ENCODE data around the gene RNF220. TPM values are rescaled to one million over a fixed set of nuclear protein-coding genes. Genes with fewer than 3 reads are reported as not detected.
"Not testable (repeated sequence)": the region's sequence is repeated elsewhere in the genome, so short reads cannot be mapped to it uniquely, and the experiment has no call there.

Gene RNF220
- total RNA-seq, 1 donor from 2014 or later = 46.8 TPM

DNA sequence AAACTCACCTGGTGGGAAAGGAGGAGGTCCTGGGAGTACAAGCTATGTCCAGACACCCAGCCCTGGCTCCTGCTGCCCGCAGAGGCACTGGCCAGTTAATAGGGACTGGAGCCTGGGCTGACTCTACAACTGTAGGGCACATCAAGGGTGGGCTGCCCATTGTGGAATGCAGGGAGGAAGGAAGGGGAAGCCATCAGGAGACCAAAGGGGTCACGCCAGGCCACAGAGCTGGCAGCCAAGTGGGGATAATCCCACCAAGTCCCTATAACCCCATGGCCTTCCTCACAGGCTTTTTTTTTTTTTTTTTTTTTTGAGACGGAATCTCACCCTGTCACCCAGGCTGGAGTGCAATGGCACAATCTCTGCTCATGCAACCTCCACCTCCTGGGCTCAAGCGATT, 254.5 kb downstream of the RNF220 start:
- DNase-seq = no peak

DNA sequence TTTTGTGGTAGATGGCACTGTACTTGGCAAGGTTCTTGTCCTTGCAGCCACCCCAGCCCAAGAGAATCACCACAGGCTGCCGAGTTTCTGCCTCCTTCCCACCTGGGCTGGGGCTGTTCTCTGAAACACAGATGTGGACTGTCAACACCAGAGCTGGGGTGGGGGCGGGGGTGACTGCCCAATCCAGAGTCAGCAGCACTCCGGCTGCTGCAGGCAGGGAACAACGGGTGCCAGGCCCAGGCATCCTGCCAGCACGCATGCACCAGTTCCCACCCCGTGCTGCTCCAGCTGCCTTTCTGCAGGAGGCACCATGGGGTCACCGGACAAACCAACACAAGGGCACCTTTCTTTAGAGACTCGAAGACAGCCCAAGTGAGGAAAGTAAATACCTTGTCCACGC, 255.1 kb downstream of the RNF220 start:
- peak; percentile 72 for DNase-seq

- DNase-seq = no peak
Measured at GRCh38 chr1:44661781-44662682, 257.0 kb downstream of the RNF220 start.

DNA sequence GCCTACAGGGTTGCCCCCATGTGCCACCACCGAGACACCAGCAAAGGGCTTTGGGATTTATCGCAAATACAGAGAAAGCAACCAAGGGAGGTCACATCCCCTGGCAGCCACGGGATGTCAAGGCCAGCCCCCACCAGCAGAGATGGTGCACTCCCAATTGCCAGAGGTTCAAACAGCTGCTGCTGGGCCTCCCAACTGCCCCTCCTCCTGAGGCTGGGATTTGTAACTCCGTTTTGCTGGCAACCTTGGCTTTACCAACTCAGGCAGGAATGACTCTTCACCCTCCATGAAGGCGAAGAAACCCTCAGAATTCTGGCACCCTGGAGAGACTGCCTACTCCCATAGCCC, 257.6 kb downstream of the RNF220 start:
- no peak for DNase-seq

- DNase-seq = no peak
Measured at GRCh38 chr1:44663417-44663816, 258.4 kb downstream of the RNF220 start.

- DNase-seq = no peak
Measured at GRCh38 chr1:44664730-44665370, 259.8 kb downstream of the RNF220 start.

- not testable (repeated sequence) for DNase-seq
Measured at GRCh38 chr1:44666719-44667118, 261.7 kb downstream of the RNF220 start.

- no peak for DNase-seq
Measured at GRCh38 chr1:44670751-44671640, 265.9 kb downstream of the RNF220 start.

- no peak for DNase-seq
Measured at GRCh38 chr1:44672254-44672955, 267.4 kb downstream of the RNF220 start.

- no peak for DNase-seq
Measured at GRCh38 chr1:44672961-44673674, 268.1 kb downstream of the RNF220 start.

DNA sequence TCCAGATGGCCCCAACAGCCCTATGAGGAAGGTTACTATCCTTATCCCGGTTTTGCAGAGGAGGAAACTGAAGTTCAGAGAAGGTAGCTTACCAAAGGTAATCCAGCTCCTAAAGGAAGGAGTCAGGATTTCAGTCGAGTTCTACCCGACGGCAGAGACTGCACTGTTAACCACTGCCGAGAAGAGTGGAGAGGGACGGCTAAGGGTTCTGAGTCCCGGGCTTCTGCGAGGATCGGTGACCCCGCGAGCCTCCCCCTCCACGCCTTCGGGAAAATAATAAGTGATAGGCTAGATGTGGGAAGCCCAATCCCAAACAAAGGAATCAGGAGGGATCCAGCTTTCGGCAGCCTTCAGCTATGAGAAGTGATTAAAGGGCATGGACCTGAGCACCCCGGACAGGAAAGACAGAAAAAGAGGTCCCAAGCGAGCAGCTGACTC, 268.6 kb downstream of the RNF220 start:
- no peak for DNase-seq

DNA sequence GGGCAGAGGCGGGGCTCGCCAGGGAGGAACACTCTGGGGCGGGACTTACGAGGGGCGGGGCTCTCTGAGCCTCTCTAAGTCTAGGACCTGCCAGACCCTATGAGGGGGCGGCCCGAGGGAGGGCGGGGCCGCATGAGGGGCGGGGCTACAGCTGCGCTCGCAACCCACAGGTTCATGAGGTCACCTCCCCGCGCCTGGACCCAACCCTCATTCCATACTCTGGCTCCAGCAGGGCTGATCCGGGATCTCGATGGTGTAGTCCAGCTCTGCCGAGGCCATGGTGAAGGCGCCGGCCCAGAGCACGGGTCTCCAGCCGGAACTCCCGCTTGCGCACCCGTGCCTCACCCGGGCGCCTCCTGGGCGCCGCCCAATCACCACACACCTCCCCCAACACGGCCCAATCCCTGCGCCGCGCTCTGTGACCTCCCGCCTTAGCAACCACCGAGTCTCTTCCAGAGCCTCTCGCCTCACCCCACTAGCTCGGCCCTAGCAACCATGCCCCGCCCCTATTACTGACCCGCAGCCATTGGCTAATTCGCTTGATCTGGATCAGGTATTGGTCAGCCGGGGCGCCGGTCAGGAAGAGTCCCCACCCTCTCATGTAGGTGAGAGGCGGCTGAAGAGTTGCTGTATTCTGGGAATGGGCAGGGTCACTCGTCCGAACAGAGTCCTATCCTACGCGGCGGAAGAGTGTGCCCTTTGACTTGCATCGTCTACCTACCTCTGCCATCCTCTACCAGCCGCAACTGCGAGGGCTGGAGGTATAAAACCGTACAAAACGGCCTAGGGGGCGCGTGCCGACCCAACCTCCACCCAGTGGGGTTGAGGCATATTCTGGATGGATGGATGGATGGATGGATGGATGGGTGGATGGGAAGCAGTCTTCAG, 269.3 kb downstream of the RNF220 start, which contains the start of the genes ARMH1 and TMEM53:
Gene ARMH1 (plus strand): TSS at position 602 of the 888 bp plus-strand sequence. CDS start 14,984 bp downstream, outside the sequence.
Gene TMEM53 (minus strand): TSS at position 369 of the 888 bp plus-strand sequence. CDS start 90 bp downstream, at position 279.
- peak; percentile 100 for DNase-seq

DNA sequence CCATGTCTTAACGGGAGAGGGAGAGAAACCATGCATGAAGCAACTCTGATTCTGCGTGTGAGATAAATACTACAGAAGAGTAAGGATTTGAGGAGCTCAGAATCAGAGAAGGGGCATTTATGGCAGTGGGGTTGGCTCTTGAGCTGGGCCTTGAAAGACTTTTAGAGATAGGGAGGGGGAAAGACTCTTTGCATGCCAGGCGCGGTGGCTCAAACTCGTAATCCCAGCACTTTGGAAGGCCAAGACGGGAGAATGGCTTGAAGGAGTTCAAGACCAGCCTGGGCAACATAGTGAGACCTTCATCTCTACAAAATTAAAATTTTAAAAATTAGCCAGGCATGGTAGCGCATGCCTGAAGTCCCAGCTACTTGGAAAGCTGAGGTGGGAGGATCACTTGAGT, 270.1 kb downstream of the RNF220 start:
- DNase-seq = no peak

- no peak for DNase-seq
Measured at GRCh38 chr1:44676484-44677200, 271.6 kb downstream of the RNF220 start.

GRCh38 chr1:44677201-44677766, 272.2 kb downstream of the RNF220 start:
- no peak for DNase-seq

GRCh38 chr1:44678120-44678519, 273.1 kb downstream of the RNF220 start:
- no peak for DNase-seq

DNA sequence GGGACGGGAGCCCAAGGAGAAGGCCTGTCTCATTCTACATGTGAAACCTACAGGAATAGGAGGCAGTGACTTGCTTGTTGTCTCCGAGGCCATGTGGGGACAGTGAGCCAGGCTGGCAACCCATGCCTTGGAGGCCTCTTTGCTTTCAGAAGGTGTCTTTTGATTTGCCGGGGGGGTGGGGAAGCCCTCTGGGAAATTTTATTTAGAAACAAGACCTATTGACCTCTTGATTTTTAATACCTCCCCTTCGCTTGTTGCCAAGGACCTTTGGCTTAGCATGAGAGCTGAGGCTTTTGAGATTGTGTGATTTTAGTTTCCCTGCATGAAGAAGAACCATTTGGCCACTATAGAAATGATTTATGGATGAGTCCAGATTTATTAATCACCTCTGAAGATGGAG, 273.6 kb downstream of the RNF220 start:
- DNase-seq = no peak

DNA sequence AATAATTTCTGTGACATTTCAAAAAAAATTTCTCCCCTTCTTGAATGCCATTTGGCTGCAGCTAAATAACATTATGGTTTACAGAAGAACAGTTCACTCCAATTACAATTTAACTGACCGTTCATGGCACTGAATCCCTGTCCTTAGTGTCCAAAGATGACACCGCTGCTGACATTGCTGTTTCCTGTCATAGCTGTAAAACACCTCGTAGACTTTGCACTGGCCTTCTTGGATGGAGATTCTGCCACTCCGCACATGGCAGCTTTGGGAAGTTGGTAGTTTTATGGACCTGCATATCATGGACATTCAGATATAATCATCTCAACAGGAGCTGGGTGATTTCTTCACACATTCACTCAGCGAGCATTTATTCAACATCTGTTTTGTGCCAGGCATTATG, 274.4 kb downstream of the RNF220 start:
- DNase-seq = no peak

All from occipital lobe (tissue), 2 donors.